Mesothelial cell of epicardium (in vitro differentiated cells): ENCODE results near the gene CACNA1C. TPM values are rescaled to one million over a fixed set of nuclear protein-coding genes. Genes with fewer than 3 reads are reported as not detected.

Experiments
- DNase-seq, 2 experiments: peaks; one replicate each; pipeline ENCODE4 v3.0.0; 2021; ENCODE audit warnings: low spot score in 2 of 2; ENCODE audit not compliant: unreplicated experiment in 2 of 2
- H3K27ac Mint-ChIP-seq: 2 replicates; pipeline ENCODE4 v1.8.0; 2021; ENCODE audit warnings: mixed read lengths
- H3K27me3 Mint-ChIP-seq: 2 replicates; pipeline ENCODE4 v1.8.0; 2021; ENCODE audit warnings: low read depth, mixed read lengths
- H3K36me3 Mint-ChIP-seq: 2 replicates; pipeline ENCODE4 v1.8.0; 2021; ENCODE audit warnings: mixed read lengths
- H3K4me1 Mint-ChIP-seq: 2 replicates; pipeline ENCODE4 v1.8.0; 2021; ENCODE audit warnings: mixed read lengths
- H3K4me3 Mint-ChIP-seq: 2 replicates; pipeline ENCODE4 v1.8.0; 2021; ENCODE audit warnings: mild to moderate bottlenecking, moderate library complexity, mixed read lengths
- H3K9me3 Mint-ChIP-seq: 2 replicates; pipeline ENCODE4 v1.8.0; 2021; ENCODE audit warnings: mixed read lengths
- total RNA-seq: library from RNA; stranded (reverse); gene quantifications from 3 replicates; pipeline ENCODE4 v1.2.1, GENCODE V29; 2021
- TF ChIP-seq, protein P1 (sequence below): fragments of 200-600 bp; sonication (generic); IDR thresholded peaks from one replicate; pipeline ENCODE4 v1.5.0; 2021; ENCODE audit warnings: antibody characterized with exemption; ENCODE audit not compliant: unreplicated experiment

Gene CACNA1C
- total RNA-seq, 1 donor from 2014 or later: 33.6 TPM

DNA sequence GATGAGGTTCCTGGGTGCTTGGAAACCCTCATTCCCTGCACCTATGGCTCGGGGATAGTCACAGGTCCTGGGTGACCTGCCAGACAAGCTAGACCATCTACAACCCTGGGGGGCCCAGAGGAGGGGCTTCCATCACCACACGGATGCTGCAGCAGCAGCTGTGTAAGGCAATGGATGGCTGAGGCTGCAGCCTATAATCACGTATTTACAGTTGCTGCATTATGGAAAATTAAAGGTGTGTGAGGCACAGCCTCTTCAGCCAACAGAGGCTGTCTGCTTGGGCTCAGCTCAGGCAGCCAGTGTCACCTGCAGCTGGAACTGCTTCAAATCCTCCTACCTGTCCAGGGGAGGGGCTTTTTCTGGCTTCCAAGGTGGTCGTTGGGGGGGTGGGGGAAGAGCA is 268.1 kb downstream of the CACNA1C start:
- TF ChIP-seq, protein P1, sequence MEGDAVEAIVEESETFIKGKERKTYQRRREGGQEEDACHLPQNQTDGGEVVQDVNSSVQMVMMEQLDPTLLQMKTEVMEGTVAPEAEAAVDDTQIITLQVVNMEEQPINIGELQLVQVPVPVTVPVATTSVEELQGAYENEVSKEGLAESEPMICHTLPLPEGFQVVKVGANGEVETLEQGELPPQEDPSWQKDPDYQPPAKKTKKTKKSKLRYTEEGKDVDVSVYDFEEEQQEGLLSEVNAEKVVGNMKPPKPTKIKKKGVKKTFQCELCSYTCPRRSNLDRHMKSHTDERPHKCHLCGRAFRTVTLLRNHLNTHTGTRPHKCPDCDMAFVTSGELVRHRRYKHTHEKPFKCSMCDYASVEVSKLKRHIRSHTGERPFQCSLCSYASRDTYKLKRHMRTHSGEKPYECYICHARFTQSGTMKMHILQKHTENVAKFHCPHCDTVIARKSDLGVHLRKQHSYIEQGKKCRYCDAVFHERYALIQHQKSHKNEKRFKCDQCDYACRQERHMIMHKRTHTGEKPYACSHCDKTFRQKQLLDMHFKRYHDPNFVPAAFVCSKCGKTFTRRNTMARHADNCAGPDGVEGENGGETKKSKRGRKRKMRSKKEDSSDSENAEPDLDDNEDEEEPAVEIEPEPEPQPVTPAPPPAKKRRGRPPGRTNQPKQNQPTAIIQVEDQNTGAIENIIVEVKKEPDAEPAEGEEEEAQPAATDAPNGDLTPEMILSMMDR: no peak
- Mint-ChIP-seq H3K4me3 (no peak overlapping the region), H3K27ac (peak overlapping the region; percentile 88), H3K4me1 (peaks cover 48% of the 10 kb centered on the region), H3K9me3 (no peaks in the 10 kb centered on the region), H3K36me3 (no peaks in the 10 kb centered on the region), H3K27me3 (no peaks in the 10 kb centered on the region)
- DNase-seq: no peak

DNA sequence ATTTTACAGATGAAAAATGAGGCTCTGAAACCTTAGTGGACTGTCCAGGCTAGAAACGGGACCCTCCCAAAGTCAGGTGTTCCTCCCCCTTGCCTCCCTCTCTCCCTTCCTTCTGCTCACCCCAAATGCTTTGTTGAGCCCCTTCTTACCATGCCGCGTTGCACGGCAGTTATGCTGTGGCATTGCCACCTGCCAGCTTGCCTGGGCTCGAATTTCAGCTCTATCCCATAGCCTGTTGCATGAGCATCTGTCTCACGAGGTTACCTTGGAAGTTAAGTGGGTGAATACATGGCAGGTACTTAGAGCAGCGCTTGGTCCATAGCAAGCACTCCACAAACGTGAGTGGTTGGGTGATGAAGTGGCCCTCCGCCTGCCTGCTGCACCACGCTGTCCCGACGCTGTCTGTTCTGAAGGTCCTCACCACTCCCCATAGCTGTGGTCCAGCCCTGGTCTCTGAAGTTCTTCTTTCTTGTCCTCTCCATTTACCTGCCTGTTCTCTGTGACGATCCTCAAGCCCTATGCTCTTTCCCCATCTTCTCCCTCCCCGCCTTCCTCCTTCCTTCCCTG is 269.9 kb downstream of the CACNA1C start:
- Mint-ChIP-seq H3K4me1 (peaks cover 55% of the 10 kb centered on the region), H3K4me3 (no peak overlapping the region), H3K36me3 (no peaks in the 10 kb centered on the region), H3K9me3 (no peaks in the 10 kb centered on the region), H3K27ac (peak overlapping the region; percentile 11), H3K27me3 (no peaks in the 10 kb centered on the region)
- TF ChIP-seq, protein P1: no peak
- no peak for DNase-seq

DNA sequence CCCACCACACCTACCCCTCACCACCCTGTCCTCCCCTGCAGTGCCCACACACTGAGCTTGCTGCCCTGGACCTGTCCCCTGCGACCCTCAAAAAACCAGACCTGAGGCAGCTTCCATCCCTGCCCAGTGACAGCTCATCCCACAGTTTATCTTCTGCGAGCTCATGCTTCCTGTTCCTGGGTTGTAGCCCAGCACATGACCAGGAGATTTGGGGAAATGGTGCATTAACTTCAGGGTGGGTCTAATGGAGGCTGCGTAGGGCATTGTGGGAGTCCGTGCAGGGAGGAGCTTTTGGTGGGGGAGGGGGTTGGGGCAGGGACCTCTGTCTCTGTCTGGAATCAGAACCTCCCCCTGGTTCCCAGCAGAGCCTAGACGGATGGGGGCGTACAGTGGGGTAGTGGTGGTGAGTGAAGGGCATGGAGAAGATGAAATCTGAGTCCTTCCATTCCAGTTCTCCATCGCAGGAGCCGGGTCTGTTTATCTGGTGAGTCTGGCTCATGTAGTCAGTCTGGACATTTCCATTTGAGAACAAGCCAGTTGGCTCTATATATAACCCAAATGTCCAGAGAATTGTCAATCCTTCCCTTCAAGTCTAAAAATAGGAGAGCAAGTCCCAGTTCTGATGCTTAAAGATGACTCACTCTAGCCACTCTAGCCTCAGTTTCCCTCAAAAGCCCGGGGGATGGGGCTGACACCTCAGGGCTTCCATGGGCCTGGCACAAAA is 270.9 kb downstream of the CACNA1C start:
- no peak for DNase-seq
- H3K4me3 Mint-ChIP-seq: no peak overlapping the region
- no peaks in the 10 kb centered on the region for H3K36me3 Mint-ChIP-seq
- no peaks in the 10 kb centered on the region for H3K9me3 Mint-ChIP-seq
- peaks cover 48% of the 10 kb centered on the region for H3K4me1 Mint-ChIP-seq
- TF ChIP-seq, protein P1: no peak
- no peaks in the 10 kb centered on the region for H3K27me3 Mint-ChIP-seq
- peak overlapping the region; percentile 9 for H3K27ac Mint-ChIP-seq

DNA sequence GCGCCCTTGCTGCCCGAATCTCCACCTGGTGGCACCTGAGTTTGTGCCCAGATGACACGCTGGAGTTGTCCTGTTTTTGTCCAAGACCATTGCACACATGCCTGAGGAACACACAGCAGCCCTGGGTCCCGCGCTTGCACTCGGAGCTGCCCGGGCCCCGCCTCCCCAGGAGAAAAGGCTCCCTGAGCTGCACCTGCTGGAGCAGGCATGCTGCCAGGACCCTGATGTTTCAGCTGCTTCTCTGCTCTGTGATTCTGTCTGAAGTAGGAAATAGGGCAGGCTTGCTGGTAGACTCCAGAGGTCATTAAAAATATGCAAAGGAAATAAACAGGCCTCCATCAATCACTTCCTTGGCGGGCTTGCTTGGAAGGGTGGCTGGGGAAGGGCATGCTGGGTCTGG is 271.6 kb downstream of the CACNA1C start:
- Mint-ChIP-seq H3K4me1 (peaks cover 43% of the 10 kb centered on the region), H3K4me3 (no peak overlapping the region)

DNA sequence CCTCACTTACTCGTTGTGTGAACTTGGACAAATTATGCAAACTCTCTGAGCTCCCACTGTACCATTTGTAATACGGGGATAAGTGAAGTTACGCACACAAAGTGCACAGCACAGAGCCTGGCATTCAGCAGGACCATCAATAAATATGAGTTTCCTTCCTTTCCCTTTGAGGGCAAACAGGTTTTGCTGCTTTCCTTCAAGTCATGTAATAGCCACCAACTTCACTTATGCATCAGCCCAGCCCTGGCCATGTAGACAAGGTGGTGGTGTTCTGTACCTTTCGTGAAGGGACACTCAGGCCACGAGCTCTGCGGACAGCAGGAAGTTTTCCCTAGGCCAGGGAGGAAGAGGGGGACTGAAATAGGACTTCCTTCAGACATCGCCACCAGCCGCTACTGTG is 272.7 kb downstream of the CACNA1C start:
- peak overlapping the region; percentile 71 for H3K27ac Mint-ChIP-seq
- TF ChIP-seq, protein P1: no peak
- no peaks in the 10 kb centered on the region for H3K9me3 Mint-ChIP-seq
- H3K36me3 Mint-ChIP-seq: no peaks in the 10 kb centered on the region
- no peak for DNase-seq
- H3K4me1 Mint-ChIP-seq: peaks cover 32% of the 10 kb centered on the region
- no peak overlapping the region for H3K4me3 Mint-ChIP-seq
- no peaks in the 10 kb centered on the region for H3K27me3 Mint-ChIP-seq

More for the DNA sequence above, 271.6 kb downstream of the CACNA1C start:
- DNase-seq: no peak
- TF ChIP-seq, protein P1: no peak
- Mint-ChIP-seq H3K9me3 (no peaks in the 10 kb centered on the region), H3K27ac (peak overlapping the region; percentile 57), H3K27me3 (no peaks in the 10 kb centered on the region), H3K36me3 (no peaks in the 10 kb centered on the region)
